Measurements from ENCODE around the gene TMED1.

The TMED1 gene

DNA sequence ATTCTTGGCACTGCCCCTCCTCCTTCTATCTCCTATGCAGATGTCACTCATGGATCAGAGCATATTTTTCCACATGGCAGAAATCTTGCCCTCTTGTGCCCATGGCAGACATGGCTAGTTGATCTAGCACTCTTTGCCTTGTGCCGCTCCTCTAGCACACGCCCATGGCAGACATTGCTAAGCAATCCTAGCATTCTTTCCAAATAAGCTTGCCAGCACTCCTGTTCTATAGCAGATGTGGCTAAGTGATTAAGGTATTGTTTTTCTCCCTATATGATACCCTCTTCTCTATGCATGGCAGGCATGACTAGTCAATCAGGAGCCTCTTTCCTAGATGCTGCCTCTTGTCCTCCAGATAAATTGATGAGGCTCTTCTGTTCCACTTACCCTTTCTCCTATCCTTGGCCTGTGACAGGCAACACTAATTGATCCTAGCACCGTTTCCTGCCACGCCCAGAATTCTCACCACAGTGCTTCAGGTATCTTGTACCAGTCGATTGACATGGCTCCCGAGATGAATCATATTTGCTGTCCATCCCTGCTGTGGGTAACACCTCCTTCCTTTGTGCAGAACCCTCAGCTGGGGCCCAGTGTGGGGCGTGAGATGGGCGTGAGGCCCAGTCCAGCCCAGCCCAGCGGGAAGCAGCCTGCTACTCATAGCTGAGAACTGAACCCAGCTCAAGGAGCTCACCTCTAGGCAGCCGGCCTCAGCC is 26.9 kb downstream of the TMED1 start:
- DNase-seq: peak; percentile 29

DNA sequence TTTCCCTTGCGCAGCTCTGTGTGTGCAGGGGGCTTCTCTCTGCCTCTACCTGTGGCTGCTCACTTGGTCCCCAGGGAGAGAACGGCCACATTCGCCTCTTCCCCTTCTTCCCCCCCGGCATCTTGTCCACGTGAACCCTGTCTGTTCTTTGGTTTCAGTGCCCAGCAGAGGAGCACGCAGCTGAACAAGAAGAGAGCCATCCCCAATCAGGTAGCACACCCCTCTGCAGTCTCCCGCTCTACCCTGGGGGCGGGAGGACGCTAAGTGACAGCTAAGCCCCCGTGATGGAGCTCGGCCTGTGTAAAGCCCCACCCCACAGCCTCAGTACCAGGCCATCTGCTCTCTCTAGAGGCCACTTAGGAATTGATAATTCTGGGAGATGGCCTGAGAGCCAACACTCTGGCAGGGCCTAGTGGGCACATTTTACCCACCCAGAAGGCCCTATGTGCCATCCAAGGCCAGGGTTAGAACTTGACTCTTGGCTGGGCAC is 30.2 kb downstream of the TMED1 start:
- no peak for DNase-seq

DNA sequence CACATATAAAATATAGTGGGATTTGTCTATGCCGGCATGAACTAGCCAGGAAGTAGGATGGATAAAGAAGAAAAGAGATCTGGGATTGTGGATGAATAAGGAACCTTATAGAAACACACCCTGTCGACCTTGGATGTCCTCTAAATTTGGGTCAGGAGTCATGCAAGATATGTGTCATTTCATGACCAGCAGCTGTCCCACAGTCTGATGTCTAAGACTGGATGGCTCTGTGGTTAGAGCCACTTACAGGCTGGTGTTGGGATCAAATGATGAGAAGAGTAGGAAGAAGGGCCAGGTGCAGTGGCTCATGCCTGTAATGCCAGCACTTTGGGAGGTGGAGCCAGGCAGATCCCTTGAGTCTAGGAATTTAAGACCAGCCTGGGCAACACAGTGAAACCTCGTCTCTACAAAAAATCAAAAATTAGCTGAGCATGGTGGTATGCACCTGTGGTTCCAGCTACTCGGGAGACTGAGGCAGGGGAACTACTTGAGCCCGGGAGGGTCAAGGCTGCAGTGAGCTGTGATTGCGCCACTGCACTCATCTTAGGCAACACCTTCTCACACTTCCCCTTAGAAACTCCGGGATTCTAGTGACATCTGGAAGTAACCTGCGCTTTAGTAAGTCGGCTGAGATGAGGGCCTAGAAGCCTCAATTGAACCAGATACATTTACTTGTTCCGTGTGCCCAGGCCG is 30.8 kb downstream of the TMED1 start:
- DNase-seq: peak; percentile 39

DNA sequence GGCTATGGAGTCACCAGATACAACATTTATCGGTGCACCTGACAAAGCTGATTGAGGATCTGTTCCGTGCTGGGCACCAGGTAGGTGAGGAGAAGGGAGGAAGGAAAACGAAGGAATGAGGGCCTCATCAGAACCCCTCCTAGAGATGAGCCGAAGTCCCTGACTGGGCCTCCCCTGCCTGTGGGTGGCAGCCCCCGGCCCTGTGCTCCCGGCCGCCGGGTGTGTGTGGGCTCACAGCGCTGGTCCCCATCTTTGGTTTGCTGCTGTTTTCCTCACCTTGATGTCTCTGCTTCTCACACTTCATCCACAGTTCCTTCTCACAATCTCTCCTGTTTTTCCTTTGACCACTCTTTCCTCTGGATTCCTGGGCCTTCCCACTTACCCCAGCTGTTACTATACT is 32.8 kb downstream of the TMED1 start:
- no peak for DNase-seq

DNA sequence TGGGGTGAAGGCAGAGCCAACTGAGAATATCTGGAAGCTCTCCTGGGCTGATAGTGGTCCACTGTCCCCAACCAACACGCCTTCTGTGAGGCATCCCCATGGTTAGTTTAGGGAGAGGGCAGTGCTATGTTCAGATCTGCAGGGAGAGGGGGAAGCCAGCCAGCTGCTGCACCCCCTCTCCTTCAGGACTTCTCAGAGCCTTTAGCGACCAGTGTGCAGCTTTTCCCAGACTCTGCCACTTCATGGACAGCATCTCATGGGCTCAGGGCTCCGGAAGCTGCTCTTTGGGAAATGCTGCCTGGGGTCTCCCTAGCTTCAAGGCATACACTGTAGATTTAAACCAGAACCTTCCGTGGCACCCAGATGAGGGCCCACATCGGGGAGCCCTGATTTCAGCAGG is 33.5 kb downstream of the TMED1 start:
- DNase-seq: no peak

DNA sequence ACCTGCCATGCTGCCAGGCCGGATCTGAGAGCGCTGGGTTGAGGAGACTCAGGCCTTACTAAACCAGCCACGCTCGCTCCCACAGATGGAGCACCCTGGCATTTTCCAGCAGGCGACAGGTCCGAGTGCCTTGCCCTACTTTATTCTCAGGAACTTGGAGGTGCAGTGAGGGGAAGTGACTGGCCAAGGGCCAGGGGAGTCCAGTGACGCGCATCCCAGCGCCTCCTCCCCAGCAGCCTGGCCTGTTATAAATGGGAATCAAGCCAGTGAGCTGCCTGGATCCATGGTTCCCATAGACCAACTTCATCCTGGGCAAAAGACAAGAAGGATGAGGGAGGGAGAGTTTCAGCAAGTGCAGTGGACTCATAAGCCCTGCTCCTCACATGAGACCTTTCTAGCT is 35.5 kb downstream of the TMED1 start:
- no peak for DNase-seq

DNA sequence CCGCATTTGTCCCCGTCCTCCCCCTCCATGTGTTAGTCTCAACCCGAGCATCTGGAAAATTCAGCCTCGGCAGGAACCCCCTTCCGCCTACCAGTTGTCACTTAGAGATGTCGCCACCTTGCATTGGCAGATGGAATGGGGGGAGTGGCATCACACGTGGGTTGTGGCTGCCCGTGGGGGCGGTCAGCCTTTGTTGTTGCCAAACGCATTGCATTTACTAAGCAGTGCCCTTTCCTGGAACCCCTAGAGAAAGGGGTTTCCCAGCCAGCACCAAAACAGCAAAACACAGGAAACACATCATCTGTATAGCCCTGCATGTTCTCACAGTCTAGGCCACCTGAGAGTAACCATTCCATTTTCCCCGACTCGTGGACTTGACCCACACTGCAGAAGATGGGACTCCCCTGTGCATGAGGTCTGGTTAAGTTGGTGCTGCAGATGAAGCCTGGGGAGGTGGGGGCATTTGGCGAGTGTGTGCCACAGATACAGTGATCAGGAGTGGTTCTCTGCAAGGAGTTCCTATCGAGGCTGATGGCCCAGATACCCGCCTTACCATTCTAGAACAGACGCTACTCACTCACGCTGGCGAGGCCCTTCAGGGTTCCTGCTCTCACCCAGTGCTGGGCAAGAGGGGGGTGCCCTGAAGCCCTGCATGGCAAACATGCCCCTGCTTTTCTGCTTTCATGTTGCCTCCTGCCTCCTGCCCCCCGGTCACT is 38.3 kb downstream of the TMED1 start:
- DNase-seq: peak; percentile 92

DNA sequence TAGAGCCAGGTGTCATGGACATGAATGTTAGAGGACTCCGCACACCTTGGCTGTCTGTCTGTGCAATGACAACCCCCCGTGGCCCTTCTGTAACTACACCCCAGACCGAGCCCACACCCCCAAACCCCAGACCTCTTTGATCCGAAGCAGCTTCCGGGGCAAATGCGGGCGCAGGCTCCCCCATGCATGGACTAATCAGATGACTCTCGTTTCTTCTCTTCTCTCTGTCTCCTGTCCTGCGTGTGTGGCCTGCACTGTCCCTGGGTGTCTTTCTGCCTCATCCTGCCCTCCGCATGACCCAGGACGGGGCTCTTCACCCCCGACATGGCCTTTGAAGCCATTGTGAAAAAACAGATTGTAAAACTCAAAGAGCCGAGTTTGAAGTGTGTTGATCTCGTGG is 38.9 kb downstream of the TMED1 start:
- DNase-seq: peak; percentile 75

DNA sequence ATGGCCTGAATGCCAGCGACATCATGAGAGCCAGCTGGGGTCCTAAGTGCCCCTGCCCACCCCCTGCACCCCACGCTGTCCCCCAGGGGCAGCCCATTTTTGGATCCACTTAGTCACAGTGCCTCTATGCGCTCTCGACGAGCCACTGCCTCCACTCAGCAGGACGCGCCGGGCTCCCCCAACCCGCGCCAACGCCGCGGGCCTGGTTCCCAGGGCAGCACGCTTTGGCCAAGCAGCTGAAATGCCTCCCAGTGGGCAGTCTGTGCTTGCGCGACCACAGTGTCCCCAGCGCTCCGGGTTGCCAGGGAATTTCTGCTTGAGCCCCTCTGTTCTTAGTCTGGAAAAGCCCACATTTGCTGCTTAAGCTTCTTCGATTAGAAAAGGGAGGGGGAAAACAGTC is 39.4 kb downstream of the TMED1 start:
- no peak for DNase-seq

DNA sequence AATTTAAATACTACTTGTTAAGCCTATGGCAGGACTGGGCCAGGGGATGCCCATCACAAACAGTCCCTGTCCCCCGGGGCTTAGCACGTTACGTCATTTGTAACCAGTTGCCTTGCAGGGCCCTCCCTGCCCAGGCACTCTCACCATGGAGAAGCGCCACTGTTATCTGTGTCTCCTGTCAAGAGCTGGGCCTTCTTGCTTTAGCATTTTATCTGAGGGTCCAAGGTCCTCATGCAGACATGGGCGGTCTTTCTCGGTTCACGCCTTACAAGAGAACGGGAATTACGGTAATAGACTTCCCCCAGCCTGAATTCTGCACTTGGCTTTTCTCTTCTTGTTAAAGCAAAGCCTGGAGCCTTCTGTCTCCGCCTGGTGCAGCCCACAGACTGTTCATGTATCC is 46.1 kb downstream of the TMED1 start:
- DNase-seq: no peak

DNA sequence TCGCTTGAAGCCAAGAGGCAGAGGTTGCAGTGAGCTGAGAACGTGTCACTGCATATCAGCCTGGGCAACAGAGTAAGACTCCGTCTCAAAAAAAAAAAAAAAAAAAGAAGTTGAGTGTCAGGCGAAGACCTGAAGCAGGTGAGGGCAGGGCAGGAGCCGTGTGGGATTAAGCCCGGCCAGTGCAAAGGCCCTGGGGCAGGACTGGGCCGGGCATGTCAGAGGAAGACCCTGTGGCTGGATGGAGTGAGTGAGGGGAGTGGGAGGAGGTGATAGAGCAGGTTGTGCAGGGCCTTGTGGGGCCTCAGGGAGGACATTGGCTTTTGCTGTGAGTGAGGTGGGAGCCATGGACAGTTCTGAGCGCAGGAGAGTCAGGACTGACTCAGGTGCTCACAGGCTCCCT is 47.9 kb downstream of the TMED1 start:
- no peak for DNase-seq

DNA sequence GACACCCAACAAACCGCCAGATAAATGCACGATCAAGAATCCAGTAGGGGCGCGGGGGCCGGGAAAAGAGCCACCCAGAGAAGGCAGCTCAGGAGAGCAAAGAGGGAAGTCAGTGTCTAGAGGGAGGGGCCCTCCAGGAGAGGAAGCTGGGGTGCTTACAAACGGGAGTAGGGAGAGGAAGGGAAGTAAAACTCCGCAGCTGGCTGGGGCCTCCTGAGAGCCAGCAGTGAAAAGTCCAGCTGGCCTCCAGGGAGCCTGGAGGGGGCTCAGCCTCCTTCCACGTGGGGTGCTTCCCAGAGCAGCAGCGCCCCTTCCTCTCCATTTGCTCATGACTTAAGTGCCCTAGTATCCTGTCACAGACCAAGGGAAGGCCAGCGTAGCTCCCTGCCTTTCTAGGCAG is 51.8 kb downstream of the TMED1 start:
- DNase-seq: peak; percentile 47

DNA sequence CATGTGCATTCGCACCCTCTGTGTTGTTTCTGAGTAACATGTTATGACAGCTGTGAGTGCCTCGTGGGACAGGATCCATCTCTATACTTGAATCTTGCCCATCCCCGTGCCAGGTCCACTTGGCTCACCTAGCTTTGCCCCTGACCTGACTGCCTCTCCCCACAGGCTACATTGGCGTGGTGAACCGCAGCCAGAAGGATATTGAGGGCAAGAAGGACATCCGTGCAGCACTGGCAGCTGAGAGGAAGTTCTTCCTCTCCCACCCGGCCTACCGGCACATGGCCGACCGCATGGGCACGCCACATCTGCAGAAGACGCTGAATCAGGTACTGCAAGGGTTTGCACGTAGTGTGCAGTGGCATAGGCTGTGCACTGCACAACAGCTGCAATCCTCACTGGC is 53.2 kb downstream of the TMED1 start:
- DNase-seq: no peak
